OCI-LY7 (cell line): ENCODE measurements around the gene PLPPR3. TPM values are rescaled to one million over a fixed set of nuclear protein-coding genes. Genes with fewer than 3 reads are reported as not detected.

ENCODE experiments used
- BruUV-seq: library from RNA; stranded (reverse); fragments of 400-500 nt; replicated peaks from 2 replicates; lab custom pipeline; 2021; lab: Mats Ljungman, UMichigan
- CTCF ChIA-PET: fragments of 300-600 bp; sonication (Branson Sonifier 250); formaldehyde crosslinking; loops from one replicate; lab custom pipeline; 2022; ENCODE audit warnings: antibody characterized with exemption; ENCODE audit not compliant: unreplicated experiment; lab: Charles Lee
- POLR2A ChIA-PET: fragments of 300-600 bp; sonication (Branson Sonifier 250); formaldehyde crosslinking; loops from one replicate; lab custom pipeline; 2022; ENCODE audit warnings: antibody characterized with exemption; lab: Charles Lee
- DNase-seq: peaks from one replicate; pipeline ENCODE4 v3.0.0-alpha.2; 2015; ENCODE audit warnings: low spot score
- H2AFZ ChIP-seq: fragments of 200-600 bp; sonication (generic), shearing (Covaris generic); 2 replicates; pipeline ENCODE4 v1.6.1; 2014; ENCODE audit warnings: mild to moderate bottlenecking, antibody characterized with exemption, low read length, moderate library complexity
- H3K27ac ChIP-seq: fragments of 200-600 bp; sonication (generic); 2 replicates; pipeline ENCODE4 v1.5.1; 2014; ENCODE audit warnings: mixed run types, low read depth, mild to moderate bottlenecking, moderate library complexity, low read length, inconsistent platforms; ENCODE audit not compliant: poor library complexity, severe bottlenecking
- H3K36me3 ChIP-seq: fragments of 200-600 bp; sonication (generic); 2 replicates; pipeline ENCODE4 v1.6.1; 2014; ENCODE audit warnings: mild to moderate bottlenecking, antibody characterized with exemption, low read length, moderate library complexity, mixed read lengths; ENCODE audit not compliant: insufficient read depth
- H3K4me1 ChIP-seq: fragments of 200-600 bp; sonication (generic); 2 replicates; pipeline ENCODE4 v1.5.1; 2014; ENCODE audit warnings: mild to moderate bottlenecking, low read length; ENCODE audit not compliant: insufficient read depth, poor library complexity, severe bottlenecking
- H3K4me2 ChIP-seq: fragments of 200-600 bp; sonication (generic); 2 replicates; pipeline ENCODE4 v1.6.1; 2014; ENCODE audit warnings: mild to moderate bottlenecking, low read length
- H3K4me3 ChIP-seq: fragments of 200-600 bp; sonication (generic); 2 replicates; pipeline ENCODE4 v1.5.1; 2014; ENCODE audit warnings: mild to moderate bottlenecking, low read depth, low read length; ENCODE audit not compliant: poor library complexity, severe bottlenecking
- H3K79me2 ChIP-seq: fragments of 200-600 bp; sonication (generic); 2 replicates; pipeline ENCODE4 v1.6.1; 2016; ENCODE audit warnings: low read depth, mild to moderate bottlenecking, low read length, moderate library complexity, mixed read lengths; ENCODE audit not compliant: insufficient read depth
- H3K9me2 ChIP-seq: fragments of 200-600 bp; sonication (generic); 2 replicates; pipeline ENCODE4 v1.6.1; 2016; ENCODE audit warnings: mild to moderate bottlenecking, low read length, mixed read lengths; ENCODE audit not compliant: insufficient read depth
- H3K9me3 ChIP-seq: fragments of 200-600 bp; sonication (generic); 2 replicates; pipeline ENCODE4 v1.6.1; 2014; ENCODE audit warnings: mild to moderate bottlenecking, mixed run types, low read length, mixed read lengths
- H4K20me1 ChIP-seq: fragments of 200-600 bp; sonication (generic); 2 replicates; pipeline ENCODE4 v1.6.1; 2014; ENCODE audit warnings: mild to moderate bottlenecking, antibody characterized with exemption, low read length, moderate library complexity, mixed read lengths; ENCODE audit not compliant: insufficient read depth
- EZH2phosphoT487 ChIP-seq: fragments of 200-600 bp; sonication (generic); IDR thresholded peaks from 2 replicates; pipeline ENCODE4 v1.6.1; 2018; ENCODE audit warnings: low read depth, borderline replicate concordance, mild to moderate bottlenecking, mixed run types, antibody characterized with exemption, low read length, moderate library complexity, mixed read lengths
- intact Hi-C: fragments of 100-400 bp; cut with micrococcal nuclease; formaldehyde crosslinking; loops from one replicate; pipeline ENCODE4 v1.10.0; 2022; ENCODE audit not compliant: unreplicated experiment
- total RNA-seq, 2 experiments: library from RNA; depleted of rRNA in 1 of 2; stranded (reverse); fragments of >200 nt in 1 of 2; shearing (Covaris generic) in 1 of 2; gene quantifications; 2 replicates each; pipeline ENCODE4 v1.2.3, GENCODE V29; 2014 to 2022
- TF ChIP-seq, protein P1 (sequence below): fragments of 200-600 bp; sonication (generic); conservative IDR thresholded peaks from 2 replicates; pipeline ENCODE4 v1.5.1; 2014; ENCODE audit warnings: mild to moderate bottlenecking, antibody characterized with exemption, low read length, moderate library complexity, mixed read lengths

Gene PLPPR3
- total RNA-seq, 2 experiments from 2014 or later: not detected

DNA sequence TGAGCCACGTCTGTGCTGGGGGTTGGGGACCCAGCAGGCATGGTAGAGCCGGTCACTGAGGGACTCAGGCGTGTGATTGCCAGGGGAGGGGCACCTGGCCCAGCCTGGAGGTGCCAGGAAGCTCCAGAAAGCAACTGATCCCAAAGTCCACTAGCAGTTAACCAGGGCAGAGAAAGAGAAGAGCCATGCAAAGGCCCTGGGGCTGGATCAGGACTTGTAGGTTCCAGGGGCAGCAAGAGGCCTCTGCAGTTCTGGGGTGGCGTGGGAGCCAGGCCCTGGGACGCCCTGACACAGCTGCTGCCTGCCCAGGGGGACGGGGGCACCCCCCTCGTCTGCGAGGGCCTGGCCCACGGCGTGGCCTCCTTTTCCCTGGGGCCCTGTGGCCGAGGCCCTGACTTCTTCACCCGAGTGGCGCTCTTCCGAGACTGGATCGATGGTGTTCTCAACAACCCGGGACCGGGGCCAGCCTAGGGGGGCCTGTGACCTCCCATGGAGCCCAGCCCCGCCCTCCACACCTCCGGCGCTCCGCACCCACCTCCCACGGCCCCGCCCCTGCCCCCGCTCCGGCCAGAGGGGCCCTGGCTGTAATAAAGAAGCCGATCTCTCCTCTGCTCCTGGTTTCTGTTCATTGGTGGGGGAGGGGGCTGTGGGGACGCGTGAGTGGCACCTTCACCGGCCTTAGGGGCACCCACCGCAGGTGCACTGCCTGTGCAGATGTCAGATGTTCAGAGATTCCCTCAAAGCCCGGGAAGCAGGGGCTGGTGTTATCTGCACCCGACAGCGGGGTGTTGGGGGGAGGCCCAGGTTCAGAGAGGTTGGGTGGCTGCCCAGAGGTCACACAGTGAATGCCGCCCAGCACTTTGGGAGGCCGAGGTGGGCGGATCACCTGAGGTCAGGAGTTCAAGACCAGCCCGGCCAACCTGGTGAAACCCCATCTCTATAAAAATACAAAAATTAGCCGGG lies 9.9 kb upstream of the PLPPR3 start:
- no peak for DNase-seq
- no peaks in the 10 kb centered on the region for H3K36me3 ChIP-seq
- intact Hi-C loops: no loop called here
- no TSS peak for BruUV-seq
- no peak overlapping the region for H2AFZ ChIP-seq
- no peaks in the 10 kb centered on the region for H3K9me3 ChIP-seq
- H3K79me2 ChIP-seq: no peaks in the 10 kb centered on the region
- ChIA-PET POLR2A (no interaction called here), CTCF (no interaction called here)
- H3K9me2 ChIP-seq: no peaks in the 10 kb centered on the region
- no peaks in the 10 kb centered on the region for H3K4me1 ChIP-seq
- TF ChIP-seq, protein P1, sequence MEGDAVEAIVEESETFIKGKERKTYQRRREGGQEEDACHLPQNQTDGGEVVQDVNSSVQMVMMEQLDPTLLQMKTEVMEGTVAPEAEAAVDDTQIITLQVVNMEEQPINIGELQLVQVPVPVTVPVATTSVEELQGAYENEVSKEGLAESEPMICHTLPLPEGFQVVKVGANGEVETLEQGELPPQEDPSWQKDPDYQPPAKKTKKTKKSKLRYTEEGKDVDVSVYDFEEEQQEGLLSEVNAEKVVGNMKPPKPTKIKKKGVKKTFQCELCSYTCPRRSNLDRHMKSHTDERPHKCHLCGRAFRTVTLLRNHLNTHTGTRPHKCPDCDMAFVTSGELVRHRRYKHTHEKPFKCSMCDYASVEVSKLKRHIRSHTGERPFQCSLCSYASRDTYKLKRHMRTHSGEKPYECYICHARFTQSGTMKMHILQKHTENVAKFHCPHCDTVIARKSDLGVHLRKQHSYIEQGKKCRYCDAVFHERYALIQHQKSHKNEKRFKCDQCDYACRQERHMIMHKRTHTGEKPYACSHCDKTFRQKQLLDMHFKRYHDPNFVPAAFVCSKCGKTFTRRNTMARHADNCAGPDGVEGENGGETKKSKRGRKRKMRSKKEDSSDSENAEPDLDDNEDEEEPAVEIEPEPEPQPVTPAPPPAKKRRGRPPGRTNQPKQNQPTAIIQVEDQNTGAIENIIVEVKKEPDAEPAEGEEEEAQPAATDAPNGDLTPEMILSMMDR: no peak
- no peak for TF ChIP-seq EZH2phosphoT487
- H3K4me3 ChIP-seq: no peak overlapping the region
- H4K20me1 ChIP-seq: no peaks in the 10 kb centered on the region
- no peak overlapping the region for H3K4me2 ChIP-seq
- no peak overlapping the region for H3K27ac ChIP-seq

DNA sequence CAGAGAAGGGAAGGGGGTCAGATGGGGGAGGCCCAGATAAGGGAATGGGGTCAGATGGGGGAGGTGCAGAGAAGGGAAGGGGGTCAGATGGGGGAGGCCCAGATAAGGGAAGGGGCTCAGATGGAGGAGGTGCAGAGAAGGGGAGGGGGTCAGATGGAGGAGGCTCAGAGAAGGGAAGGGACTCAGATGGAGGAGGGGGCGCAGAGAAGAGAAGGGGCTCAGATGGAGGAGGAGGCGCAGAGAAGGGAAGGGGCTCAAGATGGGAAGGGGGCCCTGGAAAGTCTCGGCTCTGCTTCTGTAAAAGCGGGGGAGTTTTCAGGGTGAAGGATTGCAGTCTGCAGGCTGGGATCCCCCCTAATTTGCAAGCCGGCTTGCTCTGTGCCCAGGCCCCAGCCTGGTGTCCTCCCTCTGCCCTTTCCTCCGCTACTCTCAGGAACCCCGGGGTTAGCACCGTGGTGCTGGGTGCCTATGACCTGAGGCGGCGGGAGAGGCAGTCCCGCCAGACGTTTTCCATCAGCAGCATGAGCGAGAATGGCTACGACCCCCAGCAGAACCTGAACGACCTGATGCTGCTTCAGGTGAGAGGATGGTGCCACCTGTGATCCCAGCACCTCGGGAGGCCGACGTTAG lies 7.5 kb upstream of the PLPPR3 start:
- no TSS peak for BruUV-seq
- Histone ChIP-seq H3K9me2 (no peaks in the 10 kb centered on the region), H3K4me2 (no peak overlapping the region), H3K36me3 (no peaks in the 10 kb centered on the region), H3K4me3 (no peak overlapping the region), H3K79me2 (no peaks in the 10 kb centered on the region), H3K27ac (no peak overlapping the region), H4K20me1 (no peaks in the 10 kb centered on the region), H3K9me3 (no peaks in the 10 kb centered on the region), H3K4me1 (no peaks in the 10 kb centered on the region), H2AFZ (no peak overlapping the region)
- CTCF ChIA-PET: no interaction called here
- TF ChIP-seq, protein P1: no peak
- TF ChIP-seq EZH2phosphoT487: no peak
- POLR2A ChIA-PET: no interaction called here
- no peak for DNase-seq
- intact Hi-C loops: no loop called here
